22Rv1 (cell line): ENCODE measurements around the gene PTPRM.

Source experiments
- H3K27ac ChIP-seq: fragments of 450-650 bp; 2 replicates; pipeline ENCODE4 v1.5.1; 2017
- CTCF ChIP-seq: fragments of 450-650 bp; IDR thresholded peaks from 2 replicates; pipeline ENCODE4 v1.5.1; 2017; ENCODE audit warnings: mild to moderate bottlenecking
- ZFX ChIP-seq: fragments of 450-650 bp; IDR thresholded peaks from 2 replicates; pipeline ENCODE4 v1.6.1; 2017; ENCODE audit warnings: antibody characterized with exemption, borderline replicate concordance

PTPRM gene

GRCh38 chr18:8301427-8302172, 734.5 kb downstream of the PTPRM start:
- TF ChIP-seq ZFX: no peak
- TF ChIP-seq CTCF: no peak
- no peak overlapping the region for H3K27ac ChIP-seq

GRCh38 chr18:8303151-8303755, 736.1 kb downstream of the PTPRM start:
- TF ChIP-seq CTCF (no peak), ZFX (no peak)
- H3K27ac ChIP-seq: no peak overlapping the region

- TF ChIP-seq CTCF: no peak
- TF ChIP-seq ZFX: no peak
- H3K27ac ChIP-seq: no peak overlapping the region
Observed at GRCh38 chr18:8307960-8308359, 740.8 kb downstream of the PTPRM start.

- no peak overlapping the region for H3K27ac ChIP-seq
- TF ChIP-seq ZFX (no peak), CTCF (no peak)
Observed at GRCh38 chr18:8313043-8313442, 745.9 kb downstream of the PTPRM start.

GRCh38 chr18:8314124-8314523, 747.0 kb downstream of the PTPRM start:
- H3K27ac ChIP-seq: no peak overlapping the region
- no peak for TF ChIP-seq CTCF

- TF ChIP-seq CTCF (no peak), ZFX (no peak)
- no peak overlapping the region for H3K27ac ChIP-seq
Observed at GRCh38 chr18:8319798-8320489, 752.8 kb downstream of the PTPRM start.

- no peak overlapping the region for H3K27ac ChIP-seq
- TF ChIP-seq ZFX (no peak), CTCF (no peak)
Observed at GRCh38 chr18:8322486-8322885, 755.4 kb downstream of the PTPRM start.
